HFF-Myc (cell line): ENCODE data around the gene AXDND1.

Source experiments
- DNase-seq: peaks from one replicate; pipeline ENCODE4 v3.0.0-alpha.2; 2011; ENCODE audit warnings: low read depth; ENCODE audit errors: extremely low read depth
- H3K4me3 ChIP-seq: replicated peaks from 2 replicates; pipeline ENCODE4 v1.5.1; 2011; ENCODE audit warnings: low read depth, mild to moderate bottlenecking, control low read depth, low read length
- TF ChIP-seq, protein P1 (sequence below): IDR thresholded peaks from 2 replicates; pipeline ENCODE4 v1.5.1; 2012; ENCODE audit warnings: mild to moderate bottlenecking, low read depth, low read length, control low read depth; ENCODE audit errors: missing control alignments

Gene AXDND1

DNA sequence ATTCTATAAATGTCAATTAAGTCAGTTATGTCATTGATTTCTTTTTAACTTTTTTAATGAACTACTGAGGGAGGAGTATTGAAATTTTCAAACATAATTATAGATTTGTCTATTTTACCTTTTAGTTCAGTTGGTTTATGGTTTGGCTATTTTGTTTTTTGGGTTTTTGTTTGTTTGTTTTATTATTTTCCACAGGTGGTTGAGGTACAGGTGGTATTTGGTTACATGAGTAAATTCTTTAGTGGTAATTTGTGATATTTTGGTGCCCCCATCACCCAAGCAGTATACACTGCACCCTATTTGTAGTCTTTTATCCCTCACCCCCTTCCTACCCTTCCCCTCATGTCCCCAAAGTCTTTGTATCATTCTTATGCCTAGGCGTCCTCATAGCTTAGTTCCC is 235.3 kb downstream of the AXDND1 start:
- no peak overlapping the region for H3K4me3 ChIP-seq
- no peak for DNase-seq
- TF ChIP-seq, protein P1, sequence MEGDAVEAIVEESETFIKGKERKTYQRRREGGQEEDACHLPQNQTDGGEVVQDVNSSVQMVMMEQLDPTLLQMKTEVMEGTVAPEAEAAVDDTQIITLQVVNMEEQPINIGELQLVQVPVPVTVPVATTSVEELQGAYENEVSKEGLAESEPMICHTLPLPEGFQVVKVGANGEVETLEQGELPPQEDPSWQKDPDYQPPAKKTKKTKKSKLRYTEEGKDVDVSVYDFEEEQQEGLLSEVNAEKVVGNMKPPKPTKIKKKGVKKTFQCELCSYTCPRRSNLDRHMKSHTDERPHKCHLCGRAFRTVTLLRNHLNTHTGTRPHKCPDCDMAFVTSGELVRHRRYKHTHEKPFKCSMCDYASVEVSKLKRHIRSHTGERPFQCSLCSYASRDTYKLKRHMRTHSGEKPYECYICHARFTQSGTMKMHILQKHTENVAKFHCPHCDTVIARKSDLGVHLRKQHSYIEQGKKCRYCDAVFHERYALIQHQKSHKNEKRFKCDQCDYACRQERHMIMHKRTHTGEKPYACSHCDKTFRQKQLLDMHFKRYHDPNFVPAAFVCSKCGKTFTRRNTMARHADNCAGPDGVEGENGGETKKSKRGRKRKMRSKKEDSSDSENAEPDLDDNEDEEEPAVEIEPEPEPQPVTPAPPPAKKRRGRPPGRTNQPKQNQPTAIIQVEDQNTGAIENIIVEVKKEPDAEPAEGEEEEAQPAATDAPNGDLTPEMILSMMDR: no peak
